Measurements from ENCODE around the gene SLC6A20. TPM values are rescaled to one million over a fixed set of nuclear protein-coding genes. Genes with fewer than 3 reads are reported as not detected.

SLC6A20 gene
- total and polyA plus RNA-seq, 2 donors = 0.42 to 2.4 TPM

GRCh38 chr3:45777111-45777745 lies 19.1 kb downstream of the SLC6A20 start:
- H3K27me3 ChIP-seq (ENCODE audit: control insufficient read depth in 2 of 2, insufficient read depth in 1 of 2, low read length in 1 of 2) = peaks cover 0 to 26% of the 10 kb centered on the region in 2 donors
- no peak overlapping the region for H3K27ac ChIP-seq (ENCODE audit: low read depth in 1 of 2, low read length in 1 of 2)
- 93% methylated on average over 8 of the region's 8 CpGs for WGBS
- H3K4me3 ChIP-seq (ENCODE audit: low read length in 2 of 2) = no peak overlapping the region
- no peak for DNase-seq (ENCODE audit: low read depth in 6 of 9, low spot score in 9 of 9)
- H3K4me1 ChIP-seq (ENCODE audit: control insufficient read depth in 2 of 2, insufficient read depth in 2 of 2, low read length in 2 of 2) = peaks cover 5 to 11% of the 10 kb centered on the region in 2 donors
- H3K36me3 ChIP-seq (ENCODE audit: control insufficient read depth in 2 of 2, insufficient read depth in 2 of 2, low read length in 1 of 2) = no peaks in the 10 kb centered on the region
- H3K9me3 ChIP-seq (ENCODE audit: control insufficient read depth in 2 of 2, insufficient read depth in 1 of 2, low read length in 1 of 2) = no peaks in the 10 kb centered on the region

GRCh38 chr3:45776611-45777010 lies 19.7 kb downstream of the SLC6A20 start:
- Histone ChIP-seq H3K4me1 (ENCODE audit: control insufficient read depth in 2 of 2, insufficient read depth in 2 of 2, low read length in 2 of 2) (peaks cover 5 to 13% of the 10 kb centered on the region in 2 donors), H3K36me3 (ENCODE audit: control insufficient read depth in 2 of 2, insufficient read depth in 2 of 2, low read length in 1 of 2) (no peaks in the 10 kb centered on the region), H3K4me3 (ENCODE audit: low read length in 2 of 2) (no peak overlapping the region), H3K9me3 (ENCODE audit: control insufficient read depth in 2 of 2, insufficient read depth in 1 of 2, low read length in 1 of 2) (no peaks in the 10 kb centered on the region), H3K27ac (ENCODE audit: low read depth in 1 of 2, low read length in 1 of 2) (no peak overlapping the region), H3K27me3 (ENCODE audit: control insufficient read depth in 2 of 2, insufficient read depth in 1 of 2, low read length in 1 of 2) (peaks cover 0 to 33% of the 10 kb centered on the region in 2 donors)
- 88% methylated on average over 8 of the region's 8 CpGs for WGBS
- DNase-seq (ENCODE audit: low read depth in 6 of 9, low spot score in 9 of 9) = no peak

- no peak for DNase-seq (ENCODE audit: low read depth in 6 of 9, low spot score in 9 of 9)
- Histone ChIP-seq H3K27me3 (ENCODE audit: control insufficient read depth in 2 of 2, insufficient read depth in 1 of 2, low read length in 1 of 2) (peaks cover 0 to 36% of the 10 kb centered on the region in 2 donors), H3K4me3 (ENCODE audit: low read length in 2 of 2) (no peak overlapping the region), H3K27ac (ENCODE audit: low read depth in 1 of 2, low read length in 1 of 2) (no peak overlapping the region), H3K4me1 (ENCODE audit: control insufficient read depth in 2 of 2, insufficient read depth in 2 of 2, low read length in 2 of 2) (peaks cover 5 to 13% of the 10 kb centered on the region in 2 donors), H3K36me3 (ENCODE audit: control insufficient read depth in 2 of 2, insufficient read depth in 2 of 2, low read length in 1 of 2) (no peaks in the 10 kb centered on the region), H3K9me3 (ENCODE audit: control insufficient read depth in 2 of 2, insufficient read depth in 1 of 2, low read length in 1 of 2) (no peaks in the 10 kb centered on the region)
- WGBS = 94% methylated on average over 3 of the region's 3 CpGs
Measured at GRCh38 chr3:45776301-45776595, 20.1 kb downstream of the SLC6A20 start.

- peaks cover 0 to 41% of the 10 kb centered on the region in 2 donors for H3K27me3 ChIP-seq (ENCODE audit: control insufficient read depth in 2 of 2, insufficient read depth in 1 of 2, low read length in 1 of 2)
- H3K36me3 ChIP-seq (ENCODE audit: control insufficient read depth in 2 of 2, insufficient read depth in 2 of 2, low read length in 1 of 2) = no peaks in the 10 kb centered on the region
- no peak overlapping the region for H3K4me3 ChIP-seq (ENCODE audit: low read length in 2 of 2)
- DNase-seq (ENCODE audit: low read depth in 6 of 9, low spot score in 9 of 9) = no peak
- no peak overlapping the region for H3K27ac ChIP-seq (ENCODE audit: low read depth in 1 of 2, low read length in 1 of 2)
- 96% methylated on average over 17 of the region's 17 CpGs for WGBS
- H3K9me3 ChIP-seq (ENCODE audit: control insufficient read depth in 2 of 2, insufficient read depth in 1 of 2, low read length in 1 of 2) = no peaks in the 10 kb centered on the region
- peaks cover 5 to 13% of the 10 kb centered on the region in 2 donors for H3K4me1 ChIP-seq (ENCODE audit: control insufficient read depth in 2 of 2, insufficient read depth in 2 of 2, low read length in 2 of 2)
Measured at GRCh38 chr3:45775571-45776300, 20.6 kb downstream of the SLC6A20 start.

GRCh38 chr3:45774581-45775521 lies 21.5 kb downstream of the SLC6A20 start:
- no peaks in the 10 kb centered on the region for H3K36me3 ChIP-seq (ENCODE audit: control insufficient read depth in 2 of 2, insufficient read depth in 2 of 2, low read length in 1 of 2)
- no peak overlapping the region for H3K27ac ChIP-seq (ENCODE audit: low read depth in 1 of 2, low read length in 1 of 2)
- H3K4me3 ChIP-seq (ENCODE audit: low read length in 2 of 2) = no peak overlapping the region
- no peaks in the 10 kb centered on the region for H3K9me3 ChIP-seq (ENCODE audit: control insufficient read depth in 2 of 2, insufficient read depth in 1 of 2, low read length in 1 of 2)
- 93% methylated on average over 8 of the region's 8 CpGs for WGBS
- H3K4me1 ChIP-seq (ENCODE audit: control insufficient read depth in 2 of 2, insufficient read depth in 2 of 2, low read length in 2 of 2) = peaks cover 5 to 13% of the 10 kb centered on the region in 2 donors
- H3K27me3 ChIP-seq (ENCODE audit: control insufficient read depth in 2 of 2, insufficient read depth in 1 of 2, low read length in 1 of 2) = peaks cover 0 to 47% of the 10 kb centered on the region in 2 donors
- DNase-seq (ENCODE audit: low read depth in 6 of 9, low spot score in 9 of 9) = no peak

- WGBS = 78% methylated on average over 7 of the region's 7 CpGs
- no peak overlapping the region for H3K27ac ChIP-seq (ENCODE audit: low read depth in 1 of 2, low read length in 1 of 2)
- DNase-seq (ENCODE audit: low read depth in 6 of 9, low spot score in 9 of 9) = no peak
Measured at GRCh38 chr3:45773714-45774449, 22.5 kb downstream of the SLC6A20 start.

GRCh38 chr3:45773072-45773471 lies 23.3 kb downstream of the SLC6A20 start:
- H3K4me1 ChIP-seq (ENCODE audit: control insufficient read depth in 2 of 2, insufficient read depth in 2 of 2, low read length in 2 of 2) = peaks cover 5 to 13% of the 10 kb centered on the region in 2 donors
- no peak for DNase-seq (ENCODE audit: low read depth in 6 of 9, low spot score in 9 of 9)
- WGBS = 91% methylated on average over 5 of the region's 5 CpGs

More at GRCh38 chr3:45773714-45774449, 22.5 kb downstream of the SLC6A20 start:
- peaks cover 0 to 47% of the 10 kb centered on the region in 2 donors for H3K27me3 ChIP-seq (ENCODE audit: control insufficient read depth in 2 of 2, insufficient read depth in 1 of 2, low read length in 1 of 2)
- peaks cover 5 to 13% of the 10 kb centered on the region in 2 donors for H3K4me1 ChIP-seq (ENCODE audit: control insufficient read depth in 2 of 2, insufficient read depth in 2 of 2, low read length in 2 of 2)
- no peaks in the 10 kb centered on the region for H3K9me3 ChIP-seq (ENCODE audit: control insufficient read depth in 2 of 2, insufficient read depth in 1 of 2, low read length in 1 of 2)
- no peak overlapping the region for H3K4me3 ChIP-seq (ENCODE audit: low read length in 2 of 2)
- no peaks in the 10 kb centered on the region for H3K36me3 ChIP-seq (ENCODE audit: control insufficient read depth in 2 of 2, insufficient read depth in 2 of 2, low read length in 1 of 2)

GRCh38 chr3:45772341-45773035 lies 23.8 kb downstream of the SLC6A20 start:
- 76% methylated on average over 16 of the region's 16 CpGs for WGBS
- DNase-seq (ENCODE audit: low read depth in 6 of 9, low spot score in 9 of 9) = peak in 2 of 9 donors; percentile 8 to 57
- Histone ChIP-seq H3K4me1 (ENCODE audit: control insufficient read depth in 2 of 2, insufficient read depth in 2 of 2, low read length in 2 of 2) (peaks cover 5 to 13% of the 10 kb centered on the region in 2 donors), H3K4me3 (ENCODE audit: low read length in 2 of 2) (no peak overlapping the region), H3K27me3 (ENCODE audit: control insufficient read depth in 2 of 2, insufficient read depth in 1 of 2, low read length in 1 of 2) (peaks cover 0 to 47% of the 10 kb centered on the region in 2 donors), H3K36me3 (ENCODE audit: control insufficient read depth in 2 of 2, insufficient read depth in 2 of 2, low read length in 1 of 2) (no peaks in the 10 kb centered on the region), H3K9me3 (ENCODE audit: control insufficient read depth in 2 of 2, insufficient read depth in 1 of 2, low read length in 1 of 2) (no peaks in the 10 kb centered on the region), H3K27ac (ENCODE audit: low read depth in 1 of 2, low read length in 1 of 2) (no peak overlapping the region)

More at GRCh38 chr3:45773072-45773471, 23.3 kb downstream of the SLC6A20 start:
- peaks cover 0 to 47% of the 10 kb centered on the region in 2 donors for H3K27me3 ChIP-seq (ENCODE audit: control insufficient read depth in 2 of 2, insufficient read depth in 1 of 2, low read length in 1 of 2)
- H3K9me3 ChIP-seq (ENCODE audit: control insufficient read depth in 2 of 2, insufficient read depth in 1 of 2, low read length in 1 of 2) = no peaks in the 10 kb centered on the region
- no peaks in the 10 kb centered on the region for H3K36me3 ChIP-seq (ENCODE audit: control insufficient read depth in 2 of 2, insufficient read depth in 2 of 2, low read length in 1 of 2)
- H3K4me3 ChIP-seq (ENCODE audit: low read length in 2 of 2) = no peak overlapping the region
- no peak overlapping the region for H3K27ac ChIP-seq (ENCODE audit: low read depth in 1 of 2, low read length in 1 of 2)

Data from thymus (tissue), 11 donors.